HepG2 (cell line): ENCODE data around the gene CDX2. TPM values are rescaled to one million over a fixed set of nuclear protein-coding genes. Genes with fewer than 3 reads are reported as not detected.

ENCODE experiments used
- ATAC-seq: fragments of 200-7000 bp; cut with Tn5 transposase; 3 replicates; pipeline ENCODE4 v1.9.1; 2020; ENCODE audit warnings: mild to moderate bottlenecking, moderate library complexity
- BruUV-seq: library from RNA; stranded (reverse); fragments of 400-500 nt; replicated peaks from 2 replicates; lab custom pipeline; 2021; lab: Mats Ljungman, UMichigan
- CTCF ChIA-PET: fragments of 300-600 bp; formaldehyde crosslinking; extraction: SDS; loops from one replicate; lab custom pipeline; 2021; ENCODE audit warnings: low total read pairs, inconsistent platforms, low intra/inter-chr PET ratio; lab: Yijun Ruan, JAX
- POLR2A ChIA-PET: fragments of 350-600 bp; sonication (Branson Sonifier 250); formaldehyde crosslinking; loops from one replicate; lab custom pipeline; 2020; ENCODE audit warnings: antibody characterized with exemption, inconsistent platforms; lab: Yijun Ruan, JAX
- DNase-seq: peaks from one replicate; pipeline ENCODE4 v3.0.0-alpha.2; 2015; ENCODE audit warnings: low spot score
- FAIRE-seq: peaks from 3 replicates; lab custom pipeline; 2011; peaks lifted over from hg19 to GRCh38; lab: Jason Lieb, UNC
- H2AFZ ChIP-seq: one replicate; pipeline ENCODE4 v1.6.1; 2011; ENCODE audit warnings: low read length, inconsistent platforms
- H3K27ac ChIP-seq: fragments of 300-600 bp; 3 replicates; pipeline ENCODE4 v1.8.0; 2011; ENCODE audit warnings: mixed run types, mild to moderate bottlenecking, mixed read lengths, low read length, inconsistent platforms; ENCODE audit not compliant: insufficient read depth; ENCODE audit errors: extremely low read length
- H3K27me3 ChIP-seq, 2 experiments: fragments of 200-600 bp in 1 of 2; 2 replicates in 1 of 2; 3 replicates in 1 of 2; pipeline versions ENCODE4 v1.6.0 to v1.8.0; 2011; ENCODE audit warnings: low read length in 2 of 2, mild to moderate bottlenecking in 2 of 2, moderate library complexity in 2 of 2, inconsistent platforms in 1 of 2; ENCODE audit not compliant: insufficient read depth in 2 of 2, control insufficient read depth in 1 of 2
- H3K36me3 ChIP-seq, 2 experiments: fragments of 200-600 bp in 1 of 2; replicated peaks in 1 of 2; 2 replicates in 1 of 2; 3 replicates in 1 of 2; pipeline versions ENCODE4 v1.5.1 to v1.8.0; 2011; ENCODE audit warnings: low read length in 2 of 2, inconsistent platforms in 1 of 2; ENCODE audit not compliant: insufficient read depth in 2 of 2, control insufficient read depth in 1 of 2
- H3K4me1 ChIP-seq: 2 replicates; pipeline ENCODE4 v1.5.1; 2012; ENCODE audit warnings: low read length, inconsistent platforms; ENCODE audit not compliant: insufficient read depth
- H3K4me2 ChIP-seq: 2 replicates; pipeline ENCODE4 v1.6.0; 2011; ENCODE audit warnings: low read depth, low read length, inconsistent platforms
- H3K4me3 ChIP-seq, 3 experiments: fragments of 200-600 bp in 1 of 3; sonication (generic), shearing (Covaris generic) in 1 of 3; replicated peaks in 1 of 3; 2 replicates each; pipeline ENCODE4 v1.5.1; 2011 to 2016; ENCODE audit warnings: low read length in 3 of 3, inconsistent platforms in 2 of 3, low read depth in 2 of 3, mild to moderate bottlenecking in 2 of 3, control low read depth in 1 of 3, mixed read lengths in 1 of 3; ENCODE audit not compliant: insufficient read depth in 1 of 3
- H3K79me2 ChIP-seq: one replicate; pipeline ENCODE4 v1.6.1; 2011; ENCODE audit warnings: low read length, inconsistent platforms; ENCODE audit not compliant: insufficient read depth
- H3K9ac ChIP-seq: 2 replicates; pipeline ENCODE4 v1.6.0; 2011; ENCODE audit warnings: mild to moderate bottlenecking, low read depth, low read length, inconsistent platforms; ENCODE audit not compliant: insufficient read depth
- H3K9me3 ChIP-seq: 2 replicates; pipeline ENCODE4 v1.5.1; 2012; ENCODE audit warnings: mild to moderate bottlenecking, low read length
- H4K20me1 ChIP-seq: 2 replicates; pipeline ENCODE4 v1.6.0; 2011; ENCODE audit warnings: inconsistent platforms, mild to moderate bottlenecking, low read length, moderate library complexity; ENCODE audit not compliant: insufficient read depth
- MTF2 ChIP-seq: sonication (generic); formaldehyde crosslinking; IDR thresholded peaks from 2 replicates; pipeline ENCODE4 v1.5.0; 2020; ENCODE audit warnings: missing genetic modification reagents, borderline replicate concordance
- ZNF605 ChIP-seq: sonication (generic); formaldehyde crosslinking; IDR thresholded peaks from 2 replicates; pipeline ENCODE4 v1.8.0; 2022; ENCODE audit warnings: mild to moderate bottlenecking, missing genetic modification reagents
- ZNF782 ChIP-seq: sonication (generic); formaldehyde crosslinking; IDR thresholded peaks from 2 replicates; pipeline ENCODE4 v1.4.0; 2020; ENCODE audit warnings: missing genetic modification reagents, mild to moderate bottlenecking, borderline replicate concordance
- WGBS: methylation state at CpG from one replicate; pipeline ENCODE4 v1.1.6; 2017; ENCODE audit warnings: low lambda C conversion rate; 5-methylcytosine and 5-hydroxymethylcytosine counted together
- in situ Hi-C: cut with HindIII; loops from 2 replicates; pipeline ENCODE4 v1.10.0; 2017; ENCODE audit warnings: low pct_unique_long_range_greater_than_20kb; ENCODE audit not compliant: extremely low pct_ligation_motif_present
- intact Hi-C: fragments of 100-400 bp; cut with micrococcal nuclease; formaldehyde crosslinking; loops from one replicate; pipeline ENCODE4 v1.10.0; 2022; ENCODE audit not compliant: unreplicated experiment
- polyA plus RNA-seq, 8 experiments: library from polyadenylated mRNA; depleted of rRNA in 3 of 8; stranded (reverse) in 7 of 8; unstranded in 1 of 8; fragments of >200 nt; fragmentation: Illumina TruSeq in 4 of 8; extraction: Trizol in 4 of 8; gene quantifications; 2 replicates each; pipeline versions ENCODE4 v1.2.1 to v1.2.3, GENCODE V29; 2011 to 2016; ENCODE audit warnings: low read depth in 4 of 8, missing spikeins in 1 of 8, mixed read lengths in 1 of 8; ENCODE audit not compliant: insufficient read depth in 1 of 8
- total RNA-seq, 5 experiments: library from RNA; depleted of rRNA; stranded (reverse); fragments of >200 nt; fragmentation: Illumina TruSeq; extraction: Trizol; gene quantifications; 2 replicates each; pipeline ENCODE4 v1.2.3, GENCODE V29; 2016; ENCODE audit warnings: low read depth in 1 of 5
- TF ChIP-seq, protein P1 (sequence below): sonication (generic); formaldehyde crosslinking; IDR thresholded peaks from 2 replicates; pipeline ENCODE4 v1.4.0; 2020; ENCODE audit warnings: missing genetic modification reagents

Gene CDX2
- total and polyA plus RNA-seq, 2 of the 13 experiments (the other 11 are each of a cell fraction or from before 2014, with no cell fraction given), result 0.04 TPM; not detected in 1

DNA sequence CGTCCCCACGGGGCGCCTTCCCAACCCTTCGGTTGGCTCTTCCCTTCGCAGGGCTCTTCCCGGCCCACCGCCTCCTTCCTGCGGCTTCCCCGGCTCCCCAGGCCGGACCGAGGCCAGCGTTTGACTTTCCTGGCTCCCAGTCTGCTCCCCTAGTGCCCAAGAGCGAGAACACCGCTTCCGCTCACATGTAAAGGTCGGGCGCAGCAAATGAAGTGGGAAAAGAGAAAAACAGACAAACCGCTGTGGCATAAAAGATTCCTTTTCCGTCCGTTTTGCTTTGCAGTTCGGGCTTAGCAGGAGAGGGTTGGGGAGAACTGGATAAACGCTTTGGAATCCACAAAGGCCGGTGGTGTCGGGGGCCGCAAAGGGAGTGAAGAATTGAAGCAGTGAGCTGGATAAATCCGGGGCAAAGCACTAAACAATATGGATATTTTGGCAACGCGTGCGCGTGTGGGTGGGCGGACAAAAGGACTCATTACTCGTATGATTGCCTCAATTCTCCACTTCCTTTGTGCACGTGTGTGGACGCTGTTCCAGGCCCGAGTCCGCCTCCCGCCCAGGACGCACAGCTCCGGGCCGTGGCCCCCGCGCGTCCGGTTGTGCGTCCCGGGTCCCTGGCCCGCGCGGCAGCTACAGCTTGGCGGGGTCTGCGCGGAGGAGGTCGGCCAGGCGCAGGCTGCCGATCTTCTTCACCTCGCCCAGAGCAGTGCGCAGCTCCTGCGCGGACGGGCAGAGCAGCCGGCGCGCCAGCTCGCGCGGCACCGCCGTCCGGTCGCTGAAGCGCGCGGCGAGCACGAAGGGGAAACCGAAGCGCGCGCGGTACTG lies 8.6 kb upstream of the CDX2 start:
- in situ Hi-C loops (loop anchor here (10.0 to 25.0 kb wide), 2 partner anchors 490 to 613 kb away; no protein-coding TSS in a partner anchor), intact Hi-C loops (no loop called here)
- no peak overlapping the region for H2AFZ ChIP-seq
- no peak overlapping the region for H3K27ac ChIP-seq
- BruUV-seq, result no TSS peak
- no peak overlapping the region for H3K4me3 ChIP-seq
- no peaks in the 10 kb centered on the region for H3K9me3 ChIP-seq
- peak; percentile 24; the same call in 2 of the 3 replicates for ATAC-seq
- H3K4me2 ChIP-seq, result no peak overlapping the region; the same call in 1 of the 2 replicates
- no peaks in the 10 kb centered on the region for H3K79me2 ChIP-seq
- H3K4me1 ChIP-seq, result peaks cover 13% of the 10 kb centered on the region
- 35% methylated on average over 32 of the region's 80 CpGs for WGBS
- DNase-seq, result no peak
- no peak for FAIRE-seq
- H4K20me1 ChIP-seq, result no peaks in the 10 kb centered on the region
- TF ChIP-seq, protein P1, sequence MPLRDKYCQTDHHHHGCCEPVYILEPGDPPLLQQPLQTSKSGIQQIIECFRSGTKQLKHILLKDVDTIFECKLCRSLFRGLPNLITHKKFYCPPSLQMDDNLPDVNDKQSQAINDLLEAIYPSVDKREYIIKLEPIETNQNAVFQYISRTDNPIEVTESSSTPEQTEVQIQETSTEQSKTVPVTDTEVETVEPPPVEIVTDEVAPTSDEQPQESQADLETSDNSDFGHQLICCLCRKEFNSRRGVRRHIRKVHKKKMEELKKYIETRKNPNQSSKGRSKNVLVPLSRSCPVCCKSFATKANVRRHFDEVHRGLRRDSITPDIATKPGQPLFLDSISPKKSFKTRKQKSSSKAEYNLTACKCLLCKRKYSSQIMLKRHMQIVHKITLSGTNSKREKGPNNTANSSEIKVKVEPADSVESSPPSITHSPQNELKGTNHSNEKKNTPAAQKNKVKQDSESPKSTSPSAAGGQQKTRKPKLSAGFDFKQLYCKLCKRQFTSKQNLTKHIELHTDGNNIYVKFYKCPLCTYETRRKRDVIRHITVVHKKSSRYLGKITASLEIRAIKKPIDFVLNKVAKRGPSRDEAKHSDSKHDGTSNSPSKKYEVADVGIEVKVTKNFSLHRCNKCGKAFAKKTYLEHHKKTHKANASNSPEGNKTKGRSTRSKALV, result peak; percentile 65; the same call in 1 of the 2 replicates
- TF ChIP-seq ZNF782 (CRISPR knock-in tag) (no peak), MTF2 (CRISPR knock-in tag) (peak; percentile 32; the same call in 1 of the 2 replicates), ZNF605 (CRISPR knock-in tag) (no peak)
- no peaks in the 10 kb centered on the region for H3K36me3 ChIP-seq
- H3K27me3 ChIP-seq, result peaks cover 10 to 68% of the 10 kb centered on the region in 2 experiments
- ChIA-PET POLR2A (no interaction called here), CTCF (no interaction called here)
- H3K9ac ChIP-seq, result no peak overlapping the region
